Measurements from ENCODE around the gene ARHGAP31.

- TF ChIP-seq EZH2 (IDR thresholded peaks at IDR 0.05; ENCODE audit: low read length, missing control alignments): no peak
- no peak for TF ChIP-seq CTCF (conservative IDR thresholded peaks at IDR 0.05 in 1 of 2, IDR thresholded peaks at IDR 0.05 in 1 of 2; ENCODE audit: low read depth in 1 of 2, low read length in 2 of 2)
Observed at GRCh38 chr3:119453822-119454221, 159.6 kb downstream of the ARHGAP31 start.
